ENCODE results near the gene FGF22.
"Not testable (repeated sequence)": the region's sequence is repeated elsewhere in the genome, so short reads cannot be mapped to it uniquely, and the experiment has no call there.

FGF22 gene

GRCh38 chr19:607301-608154 is 32.2 kb upstream of the FGF22 start:
- no peak for DNase-seq

- DNase-seq: no peak
Measured at GRCh38 chr19:608155-609003, 31.3 kb upstream of the FGF22 start.

DNA sequence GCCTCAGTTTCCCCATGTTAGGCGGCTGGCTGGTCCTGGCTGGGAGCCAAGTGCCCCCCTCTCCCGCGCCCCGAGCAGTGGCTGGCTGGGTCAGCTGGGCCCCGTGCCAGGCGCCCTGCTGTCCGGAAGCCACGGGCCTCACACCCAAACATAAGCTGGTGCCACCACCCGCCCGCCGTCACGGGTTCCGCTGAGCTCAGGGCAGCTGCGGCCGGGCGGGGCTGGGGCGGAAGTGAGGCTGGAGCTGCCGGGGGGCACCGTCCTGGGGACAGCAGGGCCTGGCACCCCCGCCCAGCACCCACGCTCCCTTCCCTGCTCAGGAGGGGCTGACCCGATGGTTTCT is 30.7 kb upstream of the FGF22 start:
- DNase-seq: no peak

- no peak for DNase-seq
Measured at GRCh38 chr19:610071-610800, 29.4 kb upstream of the FGF22 start.

GRCh38 chr19:610801-611480 is 28.7 kb upstream of the FGF22 start:
- no peak for DNase-seq

DNA sequence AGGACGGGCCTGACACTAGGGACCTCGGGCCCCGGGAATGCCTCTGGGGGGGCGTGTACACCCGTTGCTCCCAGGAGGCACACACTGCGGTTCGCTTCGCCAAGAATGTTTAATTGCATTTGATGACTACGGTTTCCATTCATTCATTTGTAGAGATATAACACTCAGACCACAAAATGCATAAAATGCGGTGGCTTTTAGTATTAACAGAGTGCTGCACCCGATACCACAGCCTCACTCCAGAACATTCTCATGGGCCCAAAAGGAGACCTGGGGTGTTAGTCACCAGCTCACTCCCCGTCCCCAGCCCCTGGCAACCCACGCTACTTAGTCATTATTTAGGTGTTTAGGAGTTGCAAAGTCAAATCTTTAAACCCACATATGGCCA is 28.2 kb upstream of the FGF22 start:
- no peak for DNase-seq

- no peak for DNase-seq
Measured at GRCh38 chr19:612941-613340, 26.7 kb upstream of the FGF22 start.

DNA sequence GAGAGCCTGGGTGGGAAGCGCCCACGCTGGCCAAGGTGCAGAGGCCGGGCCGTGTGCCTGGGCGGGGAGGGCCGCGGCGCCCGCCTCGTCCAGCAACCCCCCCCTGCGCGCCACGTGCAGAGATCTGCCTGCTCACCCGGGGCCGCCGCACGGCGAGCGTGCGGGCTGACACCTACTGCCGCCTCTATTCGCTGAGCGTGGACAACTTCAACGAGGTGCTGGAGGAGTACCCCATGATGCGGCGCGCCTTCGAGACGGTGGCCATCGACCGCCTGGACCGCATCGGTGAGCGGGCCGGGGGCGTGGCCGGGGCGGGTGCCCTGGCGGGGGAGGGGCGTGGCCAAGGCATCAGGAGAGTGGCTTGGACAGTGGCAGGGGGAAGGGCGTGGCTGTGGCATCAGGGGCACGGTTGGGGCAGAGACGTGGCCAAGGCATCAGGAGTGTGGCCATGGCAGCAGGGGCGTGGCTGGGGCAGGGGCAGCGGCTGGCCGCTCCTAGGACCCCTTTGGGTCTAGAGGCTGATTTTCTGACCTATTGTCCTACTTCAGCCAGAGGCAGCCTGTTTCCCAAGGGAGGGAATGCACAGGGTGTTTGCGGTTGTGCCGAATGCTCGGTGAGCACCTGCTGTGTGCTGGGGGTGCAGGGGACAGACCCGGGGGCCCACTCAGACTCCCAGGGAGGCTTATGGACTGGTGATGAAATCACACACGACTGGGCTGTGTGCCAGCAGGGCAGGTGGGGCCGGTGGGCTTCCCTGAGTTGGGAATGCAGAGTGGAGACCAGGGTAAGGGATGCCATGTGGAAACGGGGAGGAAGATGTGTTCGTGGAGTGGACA is 25.7 kb upstream of the FGF22 start:
- DNase-seq: no peak

DNA sequence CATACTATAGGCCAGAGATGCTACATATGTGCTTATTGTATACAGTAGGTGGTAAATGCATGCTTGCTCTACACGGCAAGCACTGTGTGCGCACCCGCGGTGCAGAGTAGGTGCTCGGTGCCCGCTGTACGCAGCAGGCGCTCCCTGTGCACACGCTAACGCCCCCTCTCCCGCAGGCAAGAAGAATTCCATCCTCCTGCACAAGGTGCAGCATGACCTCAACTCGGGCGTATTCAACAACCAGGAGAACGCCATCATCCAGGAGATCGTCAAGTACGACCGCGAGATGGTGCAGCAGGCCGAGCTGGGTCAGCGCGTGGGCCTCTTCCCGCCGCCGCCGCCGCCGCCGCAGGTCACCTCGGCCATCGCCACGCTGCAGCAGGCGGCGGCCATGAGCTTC is 24.1 kb upstream of the FGF22 start:
- DNase-seq: no peak

DNA sequence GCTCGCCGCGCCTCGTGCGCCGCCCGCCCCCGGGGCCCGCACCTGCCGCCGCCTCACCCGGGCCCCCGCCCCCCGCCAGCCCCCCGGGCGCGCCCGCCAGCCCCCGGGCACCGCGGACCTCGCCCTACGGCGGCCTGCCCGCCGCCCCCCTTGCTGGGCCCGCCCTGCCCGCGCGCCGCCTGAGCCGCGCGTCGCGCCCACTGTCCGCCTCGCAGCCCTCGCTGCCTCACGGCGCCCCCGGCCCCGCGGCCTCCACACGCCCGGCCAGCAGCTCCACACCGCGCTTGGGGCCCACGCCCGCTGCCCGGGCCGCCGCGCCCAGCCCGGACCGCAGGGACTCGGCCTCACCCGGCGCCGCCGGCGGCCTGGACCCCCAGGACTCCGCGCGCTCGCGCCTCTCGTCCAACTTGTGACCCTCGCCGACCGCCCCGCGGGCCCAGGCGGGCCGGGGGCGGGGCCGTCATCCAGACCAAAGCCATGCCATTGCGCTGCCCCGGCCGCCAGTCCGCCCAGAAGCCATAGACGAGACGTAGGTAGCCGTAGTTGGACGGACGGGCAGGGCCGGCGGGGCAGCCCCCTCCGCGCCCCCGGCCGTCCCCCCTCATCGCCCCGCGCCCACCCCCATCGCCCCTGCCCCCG is 23.5 kb upstream of the FGF22 start:
- no peak for DNase-seq

DNA sequence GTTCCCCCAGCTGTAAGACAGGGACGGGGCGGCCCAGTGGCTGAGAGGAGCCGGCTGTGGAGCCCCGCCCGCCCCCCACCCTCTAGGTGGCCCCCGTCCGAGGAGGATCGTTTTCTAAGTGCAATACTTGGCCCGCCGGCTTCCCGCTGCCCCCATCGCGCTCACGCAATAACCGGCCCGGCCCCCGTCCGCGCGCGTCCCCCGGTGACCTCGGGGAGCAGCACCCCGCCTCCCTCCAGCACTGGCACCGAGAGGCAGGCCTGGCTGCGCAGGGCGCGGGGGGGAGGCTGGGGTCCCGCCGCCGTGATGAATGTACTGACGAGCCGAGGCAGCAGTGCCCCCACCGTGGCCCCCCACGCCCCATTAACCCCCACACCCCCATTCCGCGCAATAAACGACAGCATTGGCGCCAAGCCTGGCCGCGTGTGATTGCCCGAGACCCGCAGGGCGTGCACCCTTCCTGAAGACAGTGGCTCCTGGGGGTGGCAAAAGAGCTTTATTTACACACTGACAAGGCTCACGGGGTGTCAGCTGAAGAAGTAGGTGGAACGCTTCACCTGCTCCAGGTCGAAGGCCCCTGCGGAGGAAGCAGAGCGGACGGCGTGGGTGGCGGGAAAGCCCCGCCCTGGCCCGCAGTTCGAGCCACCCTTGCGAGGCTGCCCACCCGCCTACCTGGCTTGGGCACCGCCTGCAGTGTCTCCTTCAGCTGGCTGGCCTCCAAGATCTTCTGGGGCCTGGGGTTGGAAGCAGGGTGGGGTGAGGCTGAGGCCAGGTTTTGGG is 22.7 kb upstream of the FGF22 start:
- no peak for DNase-seq

GRCh38 chr19:617551-618246 is 22.0 kb upstream of the FGF22 start:
- no peak for DNase-seq

DNA sequence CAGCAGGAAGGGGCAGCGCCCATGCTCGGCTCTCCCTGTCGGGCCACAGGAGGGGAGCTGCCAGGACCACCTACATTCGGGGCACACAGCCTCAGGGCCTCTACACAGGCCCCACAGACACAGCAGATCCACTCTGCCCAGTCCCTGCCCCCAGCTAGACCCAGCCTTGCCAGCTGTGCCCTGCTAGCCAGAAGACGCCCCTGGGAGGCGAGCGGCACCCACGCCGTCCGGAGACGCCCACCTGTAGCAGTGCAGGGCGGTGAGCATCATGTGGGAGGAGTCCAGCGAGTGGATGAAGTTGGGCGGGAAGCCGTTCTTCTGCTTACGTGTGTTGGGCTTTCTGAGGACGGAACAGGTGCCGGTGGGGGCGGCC is 21.4 kb upstream of the FGF22 start:
- no peak for DNase-seq

DNA sequence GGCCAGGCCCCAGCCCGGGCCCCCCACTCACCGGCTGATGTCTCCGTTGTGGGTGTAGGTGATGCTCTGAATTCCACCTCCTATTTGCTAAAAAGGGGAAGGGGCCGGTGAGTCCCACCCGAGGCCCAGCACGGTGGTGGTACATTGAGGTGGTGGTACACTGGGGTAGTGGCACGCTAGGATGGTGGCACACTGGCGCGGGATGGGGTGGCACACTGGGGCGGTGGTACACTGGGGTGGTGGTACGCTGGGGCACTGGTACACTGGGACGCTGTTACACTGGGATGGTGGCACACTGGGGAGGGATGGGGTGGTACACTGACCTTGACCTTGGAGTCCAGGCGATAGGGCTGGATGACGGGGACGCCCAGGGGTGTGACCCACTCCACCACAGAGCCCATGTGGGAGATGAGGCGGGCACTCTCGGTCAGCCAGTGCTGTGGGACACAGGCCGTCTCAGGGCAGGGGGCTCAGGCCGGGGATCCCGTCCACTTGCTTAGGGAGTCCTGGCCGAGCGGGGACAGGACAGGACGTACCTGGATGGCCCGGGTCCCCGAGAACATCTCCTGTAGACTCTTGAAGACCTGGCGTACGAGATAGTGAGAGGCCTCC is 20.9 kb upstream of the FGF22 start:
- no peak for DNase-seq

- DNase-seq: no peak
Measured at GRCh38 chr19:619286-620002, 20.2 kb upstream of the FGF22 start.

GRCh38 chr19:620166-620862 is 19.4 kb upstream of the FGF22 start:
- DNase-seq: no peak

DNA sequence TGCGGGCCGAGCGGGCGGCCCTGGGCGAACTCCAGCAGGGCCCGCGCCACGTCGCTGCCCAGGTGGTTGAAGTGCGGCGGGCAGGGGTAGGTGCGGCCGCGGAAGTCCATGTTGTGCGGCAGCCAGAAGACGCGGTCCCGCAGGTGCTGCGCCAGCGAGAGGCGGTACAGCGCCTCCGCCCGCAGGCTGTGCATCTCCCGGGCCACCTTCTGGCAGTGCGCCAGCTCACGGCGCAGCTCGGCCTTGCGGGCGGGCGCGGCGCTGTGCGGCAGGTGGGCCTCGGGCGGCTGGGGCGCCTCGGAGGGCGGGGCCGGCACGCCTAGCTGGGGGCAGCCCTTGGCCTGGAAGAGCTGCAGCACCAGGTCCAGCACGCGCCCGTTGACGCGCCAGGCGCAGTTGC is 18.5 kb upstream of the FGF22 start:
- not testable (repeated sequence) for DNase-seq

DNA sequence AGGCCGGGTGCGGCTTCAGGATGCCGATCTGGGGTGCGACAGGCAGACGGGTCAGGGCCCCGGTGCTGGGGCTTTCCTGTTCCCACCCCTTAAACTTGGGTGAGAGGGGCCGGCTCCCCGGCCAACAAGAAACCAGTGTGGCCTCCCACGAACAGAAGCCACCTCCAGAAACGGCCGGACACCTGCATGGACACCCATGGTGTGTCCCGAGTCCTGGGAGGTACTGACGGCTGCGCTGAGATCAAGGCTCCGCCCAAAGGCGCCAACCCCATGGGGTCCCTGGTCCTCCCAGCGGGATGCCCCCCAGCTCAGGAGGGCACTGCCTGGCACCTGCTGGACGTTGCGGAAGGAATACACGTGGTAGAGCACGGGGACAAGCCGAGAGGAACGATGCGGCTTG is 17.9 kb upstream of the FGF22 start:
- no peak for DNase-seq
